Measurements from ENCODE around the gene CDC42EP4.

DNA sequence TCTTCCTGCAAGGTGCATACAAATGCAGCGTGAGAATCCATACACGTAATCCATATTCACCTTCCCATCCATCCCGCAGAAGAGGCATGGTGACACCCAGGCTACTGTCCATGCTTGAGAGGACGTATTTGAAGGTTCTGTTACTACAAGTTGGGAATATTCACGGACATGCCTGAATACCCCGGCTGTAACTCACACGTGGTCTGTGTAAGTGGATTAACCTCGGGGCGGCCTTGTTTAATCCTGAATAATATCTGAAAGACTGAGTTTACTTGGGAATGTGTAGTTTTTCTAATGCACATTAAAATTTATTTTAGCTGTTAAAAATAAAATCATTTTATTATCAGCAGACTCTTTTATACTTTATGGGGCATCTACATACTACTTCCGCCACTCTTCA lies 63.3 kb downstream of the CDC42EP4 start:
- TF ChIP-seq, protein P1, sequence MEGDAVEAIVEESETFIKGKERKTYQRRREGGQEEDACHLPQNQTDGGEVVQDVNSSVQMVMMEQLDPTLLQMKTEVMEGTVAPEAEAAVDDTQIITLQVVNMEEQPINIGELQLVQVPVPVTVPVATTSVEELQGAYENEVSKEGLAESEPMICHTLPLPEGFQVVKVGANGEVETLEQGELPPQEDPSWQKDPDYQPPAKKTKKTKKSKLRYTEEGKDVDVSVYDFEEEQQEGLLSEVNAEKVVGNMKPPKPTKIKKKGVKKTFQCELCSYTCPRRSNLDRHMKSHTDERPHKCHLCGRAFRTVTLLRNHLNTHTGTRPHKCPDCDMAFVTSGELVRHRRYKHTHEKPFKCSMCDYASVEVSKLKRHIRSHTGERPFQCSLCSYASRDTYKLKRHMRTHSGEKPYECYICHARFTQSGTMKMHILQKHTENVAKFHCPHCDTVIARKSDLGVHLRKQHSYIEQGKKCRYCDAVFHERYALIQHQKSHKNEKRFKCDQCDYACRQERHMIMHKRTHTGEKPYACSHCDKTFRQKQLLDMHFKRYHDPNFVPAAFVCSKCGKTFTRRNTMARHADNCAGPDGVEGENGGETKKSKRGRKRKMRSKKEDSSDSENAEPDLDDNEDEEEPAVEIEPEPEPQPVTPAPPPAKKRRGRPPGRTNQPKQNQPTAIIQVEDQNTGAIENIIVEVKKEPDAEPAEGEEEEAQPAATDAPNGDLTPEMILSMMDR (conservative IDR thresholded peaks at IDR 0.05; ENCODE audit: low read length) = no peak
- TF ChIP-seq EZH2phosphoT487 (IDR thresholded peaks at IDR 0.05; ENCODE audit: borderline replicate concordance, low read depth, low read length) = no peak
